ENCODE measurements around the gene LEF1.

- TF ChIP-seq POLR2A (IDR thresholded peaks at IDR 0.05; ENCODE audit: low read length) (no peak), GATA1 (IDR thresholded peaks at IDR 0.05; ENCODE audit: low read depth, low read length) (no peak)
Measured at GRCh38 chr4:108170631-108171338, 2.1 kb upstream of the LEF1 start.
